HG02884 (cell line): ENCODE measurements around the gene GRAMD1B.
A peak's percentile ranks its signal among the peaks of the same experiment; 100 is the strongest.

Source experiments
- ATAC-seq: cut with Tn5 transposase; IDR thresholded peaks from one replicate; pipeline ENCODE4 v1.9.1; 2021; ENCODE audit warnings: mild to moderate bottlenecking, moderate library complexity; ENCODE audit not compliant: unreplicated experiment

GRAMD1B gene

DNA sequence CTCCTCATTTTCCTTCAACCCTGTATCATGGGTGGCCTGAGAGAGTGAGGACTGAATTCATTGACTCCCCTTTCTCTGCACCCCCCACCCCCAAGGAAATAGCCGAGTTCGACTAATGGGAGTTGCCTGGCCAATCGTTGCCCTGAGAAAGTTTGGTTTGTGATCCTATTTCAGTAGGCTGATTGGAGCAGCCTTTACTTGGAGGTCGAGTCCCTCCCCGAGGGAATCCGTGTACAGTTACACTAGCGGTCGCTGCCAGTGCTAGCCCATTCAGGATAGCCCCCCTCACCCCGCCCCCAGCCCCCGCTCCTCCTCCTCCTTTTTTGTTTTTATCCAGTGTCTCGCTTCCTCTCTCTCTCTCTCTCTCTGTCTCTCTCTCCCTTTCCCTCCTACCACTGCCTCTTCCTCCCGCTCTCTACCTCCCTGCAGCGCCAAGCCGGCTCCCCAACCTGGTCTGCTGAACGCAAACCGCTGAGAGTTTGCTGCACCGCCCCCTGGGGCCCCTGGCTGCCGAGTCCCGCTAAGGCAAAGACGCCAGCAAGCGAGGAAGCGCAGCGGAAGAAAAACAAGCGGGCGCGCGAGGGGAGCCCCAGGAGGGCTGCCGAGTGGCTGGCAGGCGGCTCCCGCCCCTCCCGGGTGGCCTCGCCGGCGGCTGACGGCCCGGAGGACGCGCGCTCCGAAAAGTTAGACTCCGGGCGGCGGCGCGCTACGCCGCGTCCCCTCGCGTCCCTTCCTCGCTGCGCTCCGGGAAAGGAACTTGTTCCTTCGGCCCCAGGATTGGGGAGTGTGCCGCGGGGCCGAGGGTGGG is at the start of gene GRAMD1B:
Gene GRAMD1B (plus strand): TSS at position 357 of the 808 bp plus-strand sequence. CDS start 524 bp downstream, outside the sequence.
- ATAC-seq = peak; percentile 52

GRCh38 chr11:123381149-123381548 is 48.9 kb upstream of the GRAMD1B start:
- no peak for ATAC-seq

- peak; percentile 74 for ATAC-seq
These were observed 48.1 kb upstream of the GRAMD1B start for GRCh38 chr11:123381817-123382554.

- peak; percentile 3 for ATAC-seq
These were observed 47.5 kb upstream of the GRAMD1B start for GRCh38 chr11:123382555-123383074.

GRCh38 chr11:123384116-123384515 is 46.0 kb upstream of the GRAMD1B start:
- ATAC-seq = no peak

DNA sequence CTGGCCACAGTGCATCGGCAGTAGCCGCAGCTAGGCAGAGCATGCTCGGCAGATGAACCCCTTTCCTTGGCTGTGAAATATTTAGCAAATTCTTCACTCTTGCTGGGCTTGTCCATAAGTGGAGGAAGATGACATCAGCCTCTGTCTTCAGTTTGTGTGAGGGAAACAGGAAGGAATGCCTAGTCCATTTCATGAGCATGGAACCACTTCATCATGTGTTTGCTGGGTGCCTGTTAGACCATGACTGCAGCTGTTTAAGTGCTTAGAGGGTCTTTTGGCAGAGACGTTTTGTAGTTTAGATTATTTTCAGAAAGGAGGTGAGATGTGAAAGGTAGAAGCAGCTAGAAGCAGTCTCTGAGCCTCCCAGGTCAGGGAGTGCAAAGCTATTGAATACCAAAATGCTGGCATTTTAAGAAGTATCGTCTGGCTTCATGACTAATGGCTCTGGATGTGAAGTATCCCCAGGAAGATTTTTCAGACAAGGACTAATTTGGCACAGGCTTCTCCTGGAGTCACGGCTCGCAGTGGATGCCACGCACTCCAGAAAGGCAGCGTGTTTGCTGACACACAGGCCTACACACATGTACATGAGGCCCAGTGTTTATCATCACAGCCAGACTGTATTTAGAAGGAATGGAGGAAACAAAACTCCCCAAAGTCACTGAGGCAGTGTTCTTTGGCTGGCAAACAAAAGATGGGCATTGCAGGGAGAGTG is 43.1 kb upstream of the GRAMD1B start:
- no peak for ATAC-seq

GRCh38 chr11:123388640-123389039 is 41.4 kb upstream of the GRAMD1B start:
- no peak for ATAC-seq

GRCh38 chr11:123390146-123390545 is 39.9 kb upstream of the GRAMD1B start:
- ATAC-seq = no peak

GRCh38 chr11:123391646-123392348 is 38.3 kb upstream of the GRAMD1B start:
- ATAC-seq = no peak

GRCh38 chr11:123392431-123392830 is 37.6 kb upstream of the GRAMD1B start:
- ATAC-seq = no peak

DNA sequence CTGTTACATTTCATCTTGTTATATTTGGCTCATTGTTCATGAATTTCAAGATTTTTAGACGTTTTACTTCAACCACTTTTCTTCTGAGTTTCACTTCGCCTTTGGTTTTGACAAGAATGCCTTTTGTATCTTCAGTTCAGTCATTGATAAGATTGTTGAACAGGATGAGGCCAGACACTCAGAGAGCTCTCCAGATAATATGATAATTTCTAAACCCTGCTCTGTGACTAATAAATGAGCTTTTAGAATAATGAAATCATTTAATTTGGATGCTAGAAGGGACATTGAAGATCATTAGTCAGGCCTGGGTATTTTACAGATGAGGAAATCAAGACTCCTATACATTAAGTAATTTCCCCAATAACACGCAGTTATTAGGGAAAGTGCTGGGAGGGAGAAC is 37.2 kb upstream of the GRAMD1B start:
- no peak for ATAC-seq

- no peak for ATAC-seq
These were observed 36.6 kb upstream of the GRAMD1B start for GRCh38 chr11:123393312-123393927.

DNA sequence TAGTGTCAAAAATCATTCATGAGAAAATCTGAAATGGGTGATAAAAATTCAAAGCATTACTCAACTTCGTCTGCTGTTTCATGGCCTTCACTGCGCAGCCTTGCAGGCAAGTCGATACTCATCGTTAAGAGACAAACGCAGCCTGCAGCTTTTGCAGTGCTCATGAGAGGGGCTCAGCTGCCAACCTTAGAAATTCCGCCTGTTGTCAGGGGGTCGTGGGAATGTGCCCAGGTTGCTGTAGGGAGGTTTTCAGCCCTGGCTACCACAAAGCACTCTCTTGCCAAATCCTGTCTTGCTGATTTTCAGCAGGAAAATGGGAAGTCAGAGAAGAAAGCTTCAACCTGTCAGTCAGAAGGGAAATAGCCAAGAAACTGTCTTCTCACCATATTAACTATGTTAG is 25.4 kb upstream of the GRAMD1B start:
- ATAC-seq = no peak

GRCh38 chr11:123405123-123405592 is 24.9 kb upstream of the GRAMD1B start:
- no peak for ATAC-seq

- no peak for ATAC-seq
These were observed 23.5 kb upstream of the GRAMD1B start for GRCh38 chr11:123406441-123407129.

DNA sequence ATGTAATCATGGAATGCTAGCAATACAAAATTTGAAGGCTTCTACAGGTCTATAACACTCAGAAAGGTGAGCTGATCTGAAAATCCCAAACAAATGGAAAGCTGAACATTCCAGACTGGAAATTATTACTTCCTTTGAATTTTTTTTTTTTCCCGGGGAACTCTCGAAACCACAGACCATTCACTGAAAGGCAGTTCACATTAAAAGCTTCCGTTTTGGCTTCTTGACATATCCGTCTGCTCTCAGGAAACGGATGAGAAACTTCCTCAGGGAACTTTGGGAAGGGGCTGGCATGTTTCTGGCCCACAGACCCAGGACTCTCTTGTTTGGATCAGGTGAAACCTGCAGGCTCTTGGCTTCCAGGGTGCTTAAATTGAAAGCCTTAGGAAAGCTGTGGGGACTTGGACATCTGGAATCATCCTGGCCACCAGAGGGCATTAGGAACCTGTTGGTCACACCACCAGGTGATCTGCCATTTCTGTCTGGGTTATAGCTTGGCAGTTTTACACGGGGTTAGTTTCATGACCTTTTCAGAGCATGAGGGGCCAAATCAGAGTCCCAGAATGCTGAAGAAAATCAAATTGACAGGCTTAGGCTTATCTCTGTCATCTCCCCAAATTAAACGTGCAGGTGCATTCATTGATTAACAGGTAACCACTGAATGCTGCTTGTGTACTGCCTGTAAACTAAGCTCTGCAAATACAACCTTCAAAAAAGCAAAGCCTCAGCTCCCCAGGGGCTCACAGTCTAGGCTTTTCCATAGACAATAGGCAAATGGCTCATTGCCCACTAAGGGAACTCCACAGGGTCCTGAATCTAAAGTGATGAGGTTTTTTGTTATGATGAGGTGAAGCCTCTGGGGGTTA is 22.7 kb upstream of the GRAMD1B start:
- peak; percentile 50 for ATAC-seq

DNA sequence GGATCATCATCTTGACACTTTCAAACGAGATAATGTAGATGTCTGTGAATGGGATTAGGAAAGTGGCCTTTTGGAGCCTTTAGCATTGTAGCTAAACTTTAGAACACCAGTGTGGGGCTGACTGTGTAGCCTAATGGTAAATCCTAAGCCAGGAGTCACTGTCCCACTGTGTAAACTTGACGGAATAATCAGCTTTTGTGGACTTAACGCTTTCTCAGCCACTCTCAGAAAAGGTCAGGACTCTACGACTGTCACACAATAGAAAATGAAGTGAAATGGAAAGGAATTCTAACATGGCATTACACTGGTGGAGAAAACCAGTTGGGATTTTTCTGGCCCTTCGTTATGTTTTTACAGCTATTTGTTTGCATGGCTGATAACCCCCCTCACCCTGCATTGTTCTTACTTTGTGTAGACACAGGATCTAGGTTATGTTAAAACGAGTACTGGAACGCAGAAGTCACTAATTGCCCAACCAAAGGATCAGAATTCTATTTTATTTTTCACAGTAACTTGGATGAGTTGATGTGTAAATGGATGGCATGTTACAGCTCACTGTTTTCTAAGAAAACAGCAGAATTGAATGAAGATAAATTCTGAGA is 22.0 kb upstream of the GRAMD1B start:
- no peak for ATAC-seq
